Superior temporal gyrus (tissue), 1 donor: ENCODE measurements around the gene IL1R2.

ENCODE experiments used
- DNase-seq: peaks from one replicate; pipeline ENCODE4 v3.0.0-alpha.2; 2016; ENCODE audit errors: extremely low spot score

The IL1R2 gene

DNA sequence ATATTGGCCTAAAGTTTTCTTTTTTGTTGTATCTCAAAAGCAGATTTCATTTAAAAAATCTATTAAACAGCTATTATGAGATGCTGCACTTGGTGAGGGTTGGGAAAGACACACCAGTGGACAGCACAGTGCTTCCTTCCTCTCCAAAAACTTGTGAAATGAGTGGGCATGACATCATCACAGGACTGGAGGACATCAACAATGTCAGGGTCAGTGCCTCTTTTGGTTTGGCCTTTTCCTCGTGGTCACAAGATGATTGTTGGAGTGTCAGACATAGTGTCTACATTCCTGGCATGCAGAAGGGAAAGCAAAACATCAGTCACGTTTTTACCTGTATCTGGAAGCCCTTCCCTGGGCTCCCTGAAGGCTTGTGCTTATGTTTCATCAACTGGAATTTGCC lies 49.6 kb downstream of the IL1R2 start:
- DNase-seq, result no peak

DNA sequence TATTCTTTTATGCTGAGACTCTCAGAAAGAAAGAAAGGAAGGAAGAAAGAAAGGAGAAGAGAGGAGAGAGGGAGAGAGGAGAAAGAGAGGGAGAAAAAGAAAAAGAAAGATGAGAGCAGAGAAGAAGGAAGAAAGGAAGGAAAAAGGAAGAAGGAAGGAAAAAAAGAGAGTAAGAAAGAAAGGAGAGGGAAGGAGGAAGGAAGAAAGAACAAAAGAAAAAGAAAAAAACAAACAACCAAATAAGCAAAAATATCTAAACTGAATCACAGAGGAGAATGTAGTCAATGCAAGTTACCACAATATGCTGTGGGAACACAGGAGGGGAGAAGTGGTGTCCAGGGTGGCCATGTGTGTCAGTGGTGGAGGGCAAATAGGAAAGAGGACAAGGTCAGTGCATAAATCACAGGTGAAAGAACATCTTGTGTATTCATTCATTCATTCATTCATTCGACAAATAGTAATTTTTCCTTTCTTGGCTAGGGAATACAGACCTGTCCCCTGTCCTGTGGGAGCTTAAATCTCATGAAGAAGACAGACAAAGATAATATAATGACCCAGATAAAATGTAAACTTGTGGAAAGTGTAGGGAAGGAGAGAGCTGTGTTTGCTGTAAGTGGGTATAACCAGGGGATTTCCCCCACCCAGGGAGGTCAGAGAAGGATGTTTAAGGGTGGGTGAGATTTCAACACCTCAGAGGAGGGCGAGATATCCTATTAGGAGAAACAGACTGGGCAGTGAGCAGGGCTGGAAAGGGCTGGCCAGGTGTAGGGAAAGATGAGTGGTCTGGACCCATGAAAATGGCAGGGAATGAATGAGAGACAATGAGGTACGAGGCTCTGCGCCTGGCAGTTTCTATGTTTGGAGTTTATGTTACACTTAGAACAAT lies 50.7 kb downstream of the IL1R2 start:
- no peak for DNase-seq

DNA sequence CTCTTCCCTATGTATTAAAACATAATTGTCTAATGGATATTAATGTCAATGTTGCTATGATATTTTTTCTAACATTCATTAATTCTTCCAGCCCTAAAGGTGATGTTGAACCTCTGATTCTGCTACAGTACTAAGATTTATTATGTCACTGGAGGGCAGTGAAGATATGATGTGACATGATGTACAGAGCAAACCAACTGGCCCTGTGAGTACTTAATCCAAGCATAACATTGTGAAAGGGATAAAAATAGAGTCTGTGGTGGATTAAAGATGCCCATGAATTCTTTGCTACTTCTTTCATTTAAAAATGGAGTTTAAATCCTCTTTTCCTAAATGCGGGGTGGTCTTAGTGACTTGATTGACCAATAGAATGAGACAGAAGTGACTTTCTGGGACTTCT lies 51.8 kb downstream of the IL1R2 start:
- DNase-seq, result no peak

- DNase-seq, result no peak
Measured at GRCh38 chr2:102044235-102044896, 52.6 kb downstream of the IL1R2 start.

- DNase-seq, result no peak
Measured at GRCh38 chr2:102044967-102045489, 53.3 kb downstream of the IL1R2 start.

- DNase-seq, result no peak
Measured at GRCh38 chr2:102045697-102046096, 53.9 kb downstream of the IL1R2 start.

DNA sequence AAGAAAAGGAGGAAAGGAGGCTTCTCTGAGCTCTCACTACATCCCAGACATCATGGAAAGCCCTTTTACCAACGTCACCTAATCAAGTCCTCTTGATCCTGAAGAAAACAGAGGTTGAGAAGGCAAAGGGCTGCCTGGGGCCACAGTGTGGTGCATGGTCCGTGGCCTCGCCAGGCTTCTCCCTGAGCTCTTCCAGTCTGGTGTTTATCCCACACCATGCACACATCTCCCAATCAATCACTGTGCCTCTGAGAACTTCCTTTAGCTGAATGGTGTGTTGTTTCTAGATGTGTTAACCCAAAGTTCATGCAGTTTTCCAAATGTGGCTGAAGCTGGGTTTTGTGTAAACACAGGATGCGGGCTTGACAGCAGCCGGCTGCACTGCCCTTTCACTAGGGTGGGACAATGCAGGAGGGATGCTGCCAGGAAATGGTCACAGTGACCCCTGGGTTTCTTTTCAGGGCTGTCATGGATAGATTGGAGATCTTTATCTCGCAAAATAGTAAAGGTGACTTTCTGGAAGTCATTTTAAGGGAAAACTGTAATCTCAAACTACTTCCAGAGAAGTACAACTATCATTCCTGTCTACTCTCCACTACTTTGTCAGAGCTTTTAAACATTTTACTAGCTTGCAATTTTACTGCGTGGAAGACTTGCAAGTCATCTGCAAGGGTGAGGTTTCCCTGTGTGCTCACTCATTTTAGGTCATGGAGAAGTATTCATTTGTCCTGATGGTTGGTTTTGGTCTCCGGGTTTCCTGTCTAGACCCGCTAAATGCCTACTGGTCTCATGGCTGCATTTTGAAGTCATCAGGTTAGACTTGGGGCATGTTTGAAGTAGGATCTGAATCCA lies 54.6 kb downstream of the IL1R2 start:
- DNase-seq, result no peak

DNA sequence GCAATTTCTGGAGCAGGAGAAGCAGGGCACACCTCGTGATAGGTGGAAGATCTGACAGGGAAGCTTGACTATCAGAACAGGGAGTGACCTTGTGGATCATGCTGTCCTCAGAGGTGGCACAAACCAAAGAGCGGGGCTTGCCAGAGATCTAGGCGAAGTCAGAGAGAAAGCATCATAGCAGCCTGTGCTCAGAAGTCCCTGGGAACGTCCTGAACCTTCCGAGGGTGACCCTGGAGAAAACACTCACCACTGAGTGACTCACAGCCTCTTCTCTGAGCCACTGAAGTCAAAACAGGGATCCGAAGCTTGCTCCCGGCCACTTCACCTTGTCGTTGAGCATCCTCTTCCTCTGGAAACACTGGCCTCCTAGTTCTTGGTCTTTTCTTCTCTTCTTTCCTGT lies 56.7 kb downstream of the IL1R2 start:
- no peak for DNase-seq

DNA sequence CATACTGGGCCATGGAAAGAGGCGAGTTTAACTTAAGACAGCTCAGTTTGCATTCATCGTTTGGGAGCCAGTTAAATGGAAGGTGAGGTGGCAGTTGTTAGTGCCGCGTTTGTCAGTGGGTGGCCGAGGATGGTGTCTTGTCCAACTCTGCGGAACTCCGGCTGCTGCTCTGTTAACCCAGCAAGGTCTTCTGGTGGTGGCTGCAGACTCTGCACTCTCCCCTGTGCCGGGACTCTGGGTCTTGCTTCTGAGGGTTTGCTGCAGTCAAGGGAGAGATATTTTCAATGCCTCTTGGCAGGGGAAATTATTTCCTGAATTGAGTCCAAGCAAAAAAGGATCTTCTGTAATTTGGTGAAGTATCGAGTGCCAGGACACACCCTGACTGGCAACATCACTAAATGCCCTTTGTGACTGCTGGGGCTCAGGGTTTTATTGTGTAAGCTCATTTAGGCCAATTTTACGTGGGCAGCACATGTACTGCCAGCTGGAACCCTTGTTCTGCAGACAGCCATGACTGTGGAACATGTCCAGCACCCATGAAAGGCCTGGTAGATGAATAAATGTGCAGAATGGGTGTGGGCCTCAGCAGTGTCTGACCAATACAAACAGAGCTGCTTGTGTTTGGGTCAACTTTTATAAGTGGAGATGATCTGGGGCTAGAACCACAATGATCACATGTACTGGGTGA lies 58.1 kb downstream of the IL1R2 start:
- peak; percentile 45 for DNase-seq

DNA sequence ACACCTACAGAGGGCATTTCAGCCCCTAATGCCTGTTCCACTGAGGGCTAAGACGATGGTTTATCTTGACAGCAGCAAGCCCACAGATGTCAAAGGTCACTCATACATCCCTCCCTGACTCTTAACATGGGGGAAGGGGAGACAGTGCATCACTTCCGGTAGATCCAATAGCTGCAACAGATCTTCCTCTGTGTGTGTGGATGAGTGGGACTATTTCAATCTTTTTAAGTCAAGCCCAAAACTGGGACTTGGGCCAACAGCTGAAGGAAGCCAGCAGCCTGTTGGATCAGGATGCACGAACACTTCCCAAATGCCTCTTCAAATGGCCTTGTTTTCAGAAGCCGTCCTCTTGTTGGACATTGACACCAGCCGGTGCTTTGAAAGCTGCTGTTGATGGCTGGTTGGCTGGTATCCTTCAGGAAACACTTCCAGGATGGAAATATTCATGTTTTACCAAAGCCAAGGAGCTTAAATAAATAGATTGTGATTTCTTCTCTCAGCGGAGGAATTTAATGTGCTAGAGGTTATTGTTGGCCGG lies 59.2 kb downstream of the IL1R2 start:
- DNase-seq, result peak; percentile 55

- DNase-seq, result no peak
Measured at GRCh38 chr2:102051692-102052277, 60.0 kb downstream of the IL1R2 start.

DNA sequence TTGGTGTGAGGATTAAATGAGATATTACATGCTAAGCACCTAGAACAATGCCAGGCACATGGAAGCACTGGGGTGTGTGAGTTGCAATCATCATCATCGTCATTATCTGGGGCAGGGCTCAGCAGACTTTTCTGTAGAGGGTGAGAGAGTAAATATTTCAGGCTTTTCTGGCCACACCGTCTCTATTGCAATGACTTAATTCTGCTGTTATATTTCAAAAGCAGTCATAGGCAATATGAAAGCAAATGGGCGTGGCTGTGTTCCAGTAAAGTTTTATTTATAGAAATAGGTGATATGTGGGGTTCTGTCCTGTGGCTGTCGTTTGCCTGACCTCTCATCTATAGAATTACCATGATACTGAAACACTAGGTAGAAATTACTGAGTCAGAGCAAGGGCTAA lies 60.6 kb downstream of the IL1R2 start:
- DNase-seq, result no peak

GRCh38 chr2:102053096-102053495 lies 61.3 kb downstream of the IL1R2 start:
- DNase-seq, result no peak

- DNase-seq, result no peak
Measured at GRCh38 chr2:102055346-102055990, 63.7 kb downstream of the IL1R2 start.

DNA sequence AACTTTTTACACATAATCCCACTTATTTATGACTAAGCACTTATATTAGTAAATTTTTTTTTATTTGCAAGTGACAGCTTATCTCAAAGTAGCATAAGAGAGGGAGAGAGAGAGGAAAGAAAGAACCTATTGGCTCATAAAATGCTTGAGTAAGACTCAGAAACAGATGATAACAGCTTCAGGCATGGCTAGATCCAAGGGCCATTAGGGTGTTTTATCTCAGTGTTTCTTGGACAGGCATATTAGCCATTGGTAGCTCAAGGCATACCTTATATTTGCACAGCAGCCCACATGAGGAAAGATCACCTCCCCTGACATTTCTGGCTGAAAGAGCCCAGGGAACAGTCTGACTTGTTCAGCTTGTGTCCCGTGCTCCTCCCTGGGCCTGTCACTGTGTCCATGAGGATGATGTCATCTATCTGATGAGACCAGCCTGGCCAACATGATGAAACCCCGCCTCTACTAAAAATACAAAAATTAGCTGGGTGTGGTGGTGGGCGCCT lies 64.4 kb downstream of the IL1R2 start:
- no peak for DNase-seq

DNA sequence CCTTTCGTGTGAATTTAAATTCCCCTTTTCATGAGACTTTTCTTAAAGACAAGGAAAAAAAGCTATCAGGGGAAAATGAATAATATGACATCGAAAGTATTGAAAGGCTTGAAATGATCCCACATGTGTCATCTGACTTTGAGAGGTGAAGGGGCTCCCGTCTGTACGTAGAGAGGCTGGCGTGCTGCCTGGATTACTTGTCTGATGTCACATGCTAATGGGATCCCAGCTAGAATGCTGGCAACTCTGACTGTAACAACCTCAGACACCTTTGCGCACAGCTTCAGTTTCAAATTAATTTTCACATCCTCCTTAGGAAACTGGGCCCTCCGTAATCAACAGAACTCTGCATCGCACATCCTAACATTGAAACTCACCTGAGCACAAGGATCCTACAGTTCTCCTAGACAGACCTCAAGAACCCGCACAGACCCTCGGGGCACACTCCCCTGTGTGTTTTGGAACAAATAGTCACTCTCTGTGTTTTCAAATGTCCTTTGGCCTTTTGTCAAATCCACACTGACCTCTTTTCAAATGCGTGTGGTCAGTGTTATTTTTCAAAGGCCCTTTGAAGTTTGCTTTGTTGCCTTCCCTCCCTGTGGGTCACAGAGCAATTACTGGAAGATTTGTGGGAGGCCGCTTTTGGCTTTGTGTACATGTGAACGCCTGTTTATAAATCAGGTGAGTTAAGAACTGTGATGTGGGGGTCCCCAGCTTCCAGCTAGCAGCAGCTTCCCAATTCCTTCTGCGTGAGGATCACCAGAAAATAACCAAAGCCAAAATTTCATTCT lies 65.9 kb downstream of the IL1R2 start:
- DNase-seq, result no peak

DNA sequence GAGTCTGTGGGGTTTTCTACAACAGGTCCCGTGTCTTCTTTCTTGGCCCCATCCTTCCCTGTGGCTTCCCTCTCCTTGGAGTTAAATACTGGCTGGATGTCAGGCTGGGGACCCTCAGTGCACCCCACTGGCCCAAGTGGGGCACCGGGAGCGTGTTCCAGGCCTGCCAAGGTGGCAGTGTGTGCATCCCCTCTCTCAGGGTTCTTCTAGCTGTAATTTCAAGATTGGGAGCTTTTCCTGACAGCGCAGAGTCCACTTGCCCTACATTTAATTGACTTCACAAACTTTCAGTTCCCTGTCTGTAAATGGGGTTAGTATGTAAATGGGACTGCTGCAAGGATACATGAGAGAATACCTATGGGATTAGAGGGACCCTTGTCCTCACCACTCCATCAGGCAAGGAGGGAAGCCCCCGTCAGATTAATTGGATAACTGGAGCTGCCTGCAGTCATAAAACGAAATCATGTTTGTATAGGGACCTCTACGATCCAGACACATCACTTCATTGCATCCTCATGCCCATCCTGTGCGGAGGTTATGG lies 66.6 kb downstream of the IL1R2 start:
- no peak for DNase-seq

GRCh38 chr2:102059151-102059550 lies 67.4 kb downstream of the IL1R2 start:
- DNase-seq, result no peak

DNA sequence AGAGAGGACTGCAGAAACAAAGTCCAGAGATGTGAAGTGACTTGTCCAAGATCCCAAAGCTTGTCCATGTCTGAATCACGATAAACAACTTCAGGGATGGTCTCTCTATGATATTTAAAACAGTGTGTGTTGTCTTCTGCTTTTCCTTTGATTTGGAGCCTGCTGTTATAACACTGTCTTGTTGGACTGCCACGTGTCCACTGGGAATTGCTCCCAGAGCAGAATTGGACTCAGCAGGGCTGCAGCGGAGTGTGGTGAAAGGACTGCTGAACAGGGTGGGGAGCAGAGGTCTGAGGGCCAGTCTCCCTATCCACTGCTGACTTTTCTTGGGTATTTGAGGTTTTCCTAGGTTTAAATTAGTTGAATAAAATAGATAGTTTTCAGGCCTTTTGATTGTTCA lies 68.3 kb downstream of the IL1R2 start:
- DNase-seq, result no peak
